HG02798 (cell line): ENCODE results near the gene CA11.

Experiments
- ATAC-seq: cut with Tn5 transposase; IDR thresholded peaks from one replicate; pipeline ENCODE4 v1.9.1; 2021; ENCODE audit warnings: mild to moderate bottlenecking; ENCODE audit not compliant: unreplicated experiment, poor library complexity

The CA11 gene

DNA sequence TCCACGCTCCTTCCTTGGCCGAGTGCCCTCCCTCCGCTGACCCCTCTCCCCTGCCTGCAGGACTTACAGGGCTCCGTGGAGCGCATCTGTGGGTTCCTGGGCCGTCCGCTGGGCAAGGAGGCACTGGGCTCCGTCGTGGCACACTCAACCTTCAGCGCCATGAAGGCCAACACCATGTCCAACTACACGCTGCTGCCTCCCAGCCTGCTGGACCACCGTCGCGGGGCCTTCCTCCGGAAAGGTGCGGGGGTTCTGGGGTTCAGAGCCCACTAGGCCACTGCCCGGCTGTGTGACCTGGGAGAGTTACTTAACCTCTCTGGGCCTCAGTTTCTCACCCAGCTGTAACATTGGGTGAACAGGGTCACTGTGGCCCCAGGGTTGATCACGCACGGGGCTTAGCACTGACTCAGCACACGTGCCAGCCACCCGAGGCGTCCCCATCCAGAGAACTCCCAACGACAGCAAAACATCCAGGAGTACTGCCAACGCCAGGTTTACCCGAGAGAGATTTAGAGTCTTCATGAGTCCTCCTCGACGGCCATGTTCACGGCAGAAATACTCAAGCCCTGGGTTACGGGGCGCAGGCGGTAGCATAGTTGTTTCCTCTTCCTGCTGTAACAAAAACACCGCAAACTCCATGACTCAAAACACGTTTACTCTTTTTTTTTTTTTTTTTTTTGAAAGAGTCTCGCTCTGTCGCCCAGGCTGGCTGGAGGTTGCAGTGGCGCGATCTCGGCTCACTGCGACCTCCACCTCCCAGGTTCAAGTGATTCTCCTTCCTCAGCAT, 49.1 kb downstream of the CA11 start:
- no peak for ATAC-seq

DNA sequence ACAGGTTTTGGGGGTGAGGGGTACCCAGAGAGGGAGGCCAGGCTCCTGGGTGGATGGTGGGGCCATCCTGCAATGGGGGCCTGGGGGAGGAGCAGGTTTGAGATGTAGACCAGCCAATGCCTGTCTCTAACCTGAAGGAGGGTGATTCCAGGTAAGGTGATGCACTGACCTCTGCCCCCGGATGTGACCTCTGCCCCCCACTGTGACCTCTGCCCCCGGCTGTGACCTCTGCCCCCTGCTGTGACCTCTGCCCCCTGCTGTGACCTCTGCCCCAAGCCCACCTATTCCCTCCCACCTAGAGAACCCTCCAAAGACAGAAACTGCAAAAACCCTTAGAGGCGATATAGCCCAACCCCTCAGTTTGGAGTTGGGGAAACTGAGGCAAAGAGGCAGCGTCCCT, 49.8 kb downstream of the CA11 start:
- ATAC-seq, result no peak

DNA sequence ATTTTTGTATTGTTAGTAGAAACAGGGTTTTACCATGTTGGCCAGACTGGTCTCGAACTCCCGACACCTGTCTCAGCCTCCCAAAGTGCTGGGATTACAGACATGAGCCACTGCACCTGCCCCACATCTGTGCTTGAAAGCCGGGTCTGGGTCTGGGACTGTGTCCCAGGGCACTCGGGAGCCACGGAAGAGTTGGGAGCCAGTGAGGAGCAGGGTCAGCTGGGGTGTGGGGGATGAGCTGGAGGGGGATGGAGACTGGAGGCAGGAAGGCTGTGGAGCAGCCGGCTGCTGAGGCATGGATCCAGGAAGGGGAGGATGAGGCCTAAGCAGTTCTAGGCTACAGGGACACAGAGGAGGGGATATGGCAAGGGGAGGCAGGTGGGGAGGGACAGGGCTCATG, 50.2 kb downstream of the CA11 start:
- no peak for ATAC-seq

DNA sequence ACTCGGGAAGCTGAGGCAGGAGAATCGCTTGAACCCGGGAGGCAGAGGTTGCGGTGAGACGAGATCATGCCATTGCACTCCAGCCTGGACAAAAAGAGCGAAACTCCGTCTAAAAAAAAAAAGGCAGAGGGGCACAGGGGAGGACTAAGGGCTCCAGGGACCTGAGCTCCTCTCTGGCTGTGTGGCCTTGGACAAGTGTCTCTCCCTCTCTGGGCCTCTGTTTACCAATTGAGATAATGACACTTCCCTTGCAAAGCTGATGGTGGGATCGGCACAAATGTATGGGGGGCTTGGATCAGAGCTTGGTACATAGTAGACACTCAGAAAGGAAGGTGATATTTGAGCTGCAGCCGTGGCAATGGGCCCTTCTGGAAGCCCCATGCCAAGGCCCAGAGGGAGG, 50.8 kb downstream of the CA11 start:
- ATAC-seq, result no peak

- ATAC-seq, result no peak
Measured at GRCh38 chr19:48591021-48591420, 55.0 kb downstream of the CA11 start.

GRCh38 chr19:48588670-48589401, 57.2 kb downstream of the CA11 start:
- peak; percentile 60 for ATAC-seq
